Measurements from ENCODE around the gene UST. TPM values are rescaled to one million over a fixed set of nuclear protein-coding genes. Genes with fewer than 3 reads are reported as not detected.
A peak's percentile ranks its signal among the peaks of the same experiment; 100 is the strongest.

Gene UST
- total RNA-seq, 1 experiment from 2014 or later: 3.9 TPM

GRCh38 chr6:149076355-149076734 is 329.5 kb downstream of the UST start:
- Histone ChIP-seq H3K4me1 (ENCODE audit: insufficient read depth, low read length) (peaks cover 54% of the 10 kb centered on the region), H4K20me1 (ENCODE audit: low read length) (no peaks in the 10 kb centered on the region), H3K4me2 (ENCODE audit: low read length) (peak overlapping the region; percentile 62)

GRCh38 chr6:149077208-149077607 is 330.4 kb downstream of the UST start:
- H3K9me2 ChIP-seq (replicated peaks; ENCODE audit: low read length): no peaks in the 10 kb centered on the region
- no peaks in the 10 kb centered on the region for H3K36me3 ChIP-seq (ENCODE audit: low read depth, low read length)
- no peak overlapping the region for H3K9ac ChIP-seq (ENCODE audit: low read length)
- no peaks in the 10 kb centered on the region for H3F3A ChIP-seq (ENCODE audit: low read length, unreplicated experiment)
- peaks cover 63% of the 10 kb centered on the region for H3K4me1 ChIP-seq (ENCODE audit: insufficient read depth, low read length)
- H3K9me3 ChIP-seq (ENCODE audit: low read length): no peaks in the 10 kb centered on the region
- ChIA-PET CTCF (no interaction called here), POLR2A (ENCODE audit: unreplicated experiment) (interaction anchor here (0.8 kb wide), 1 partner anchor 355 kb away, joined by 8 read pairs; no protein-coding TSS in a partner anchor)
- H2AFZ ChIP-seq (ENCODE audit: low read length): no peak overlapping the region
- no peak overlapping the region for H3K4me3 ChIP-seq (ENCODE audit: low read length)
- H3K27me3 ChIP-seq (ENCODE audit: low read length): no peaks in the 10 kb centered on the region
- H3K27ac ChIP-seq (ENCODE audit: low read length): no peak overlapping the region
- no TSS peak for BruUV-seq (replicated peaks)
- intact Hi-C loops (cut with micrococcal nuclease): no loop called here
- H3K4me2 ChIP-seq (ENCODE audit: low read length): no peak overlapping the region
- H3K79me2 ChIP-seq (ENCODE audit: low read length): no peaks in the 10 kb centered on the region
- H4K20me1 ChIP-seq (ENCODE audit: low read length): no peaks in the 10 kb centered on the region
- DNase-seq (no peak), ATAC-seq (no peak)
- TF ChIP-seq CTCF (conservative IDR thresholded peaks at IDR 0.05; ENCODE audit: low read depth, low read length) (no peak), EZH2phosphoT487 (IDR thresholded peaks at IDR 0.05; ENCODE audit: borderline replicate concordance, low read length) (no peak), EZH2 (IDR thresholded peaks at IDR 0.05; ENCODE audit: low read length, unreplicated experiment) (no peak)

More at GRCh38 chr6:149076355-149076734, 329.5 kb downstream of the UST start:
- Histone ChIP-seq H3K4me3 (ENCODE audit: low read length) (peak overlapping the region; percentile 3; the same call in 1 of the 2 replicates), H3F3A (ENCODE audit: low read length, unreplicated experiment) (no peaks in the 10 kb centered on the region), H3K36me3 (ENCODE audit: low read depth, low read length) (no peaks in the 10 kb centered on the region), H2AFZ (ENCODE audit: low read length) (no peak overlapping the region), H3K79me2 (ENCODE audit: low read length) (no peaks in the 10 kb centered on the region), H3K9me3 (ENCODE audit: low read length) (no peaks in the 10 kb centered on the region), H3K9me2 (replicated peaks; ENCODE audit: low read length) (no peaks in the 10 kb centered on the region), H3K27me3 (ENCODE audit: low read length) (no peaks in the 10 kb centered on the region), H3K27ac (ENCODE audit: low read length) (peak overlapping the region; percentile 61), H3K9ac (ENCODE audit: low read length) (no peak overlapping the region)
- ChIA-PET POLR2A (ENCODE audit: unreplicated experiment) (interaction anchor here (0.6 to 0.8 kb wide), 2 partner anchors 9 to 356 kb away, joined by 3 to 8 read pairs; no protein-coding TSS in a partner anchor), CTCF (interaction anchor here (1.0 kb wide), 1 partner anchor 355 kb away, joined by 6 read pairs; no protein-coding TSS in a partner anchor)
- DNase-seq (peak; percentile 51), ATAC-seq (no peak)
- intact Hi-C loops (cut with micrococcal nuclease): loop anchor here (1.0 kb wide), 1 partner anchor 43 kb away; no protein-coding TSS in a partner anchor
- BruUV-seq (replicated peaks): no TSS peak
- TF ChIP-seq EZH2 (IDR thresholded peaks at IDR 0.05; ENCODE audit: low read length, unreplicated experiment): no peak
- TF ChIP-seq CTCF (conservative IDR thresholded peaks at IDR 0.05; ENCODE audit: low read depth, low read length): no peak
- TF ChIP-seq EZH2phosphoT487 (IDR thresholded peaks at IDR 0.05; ENCODE audit: borderline replicate concordance, low read length): no peak

- BruUV-seq (replicated peaks): no TSS peak
- CTCF ChIA-PET: no interaction called here
- TF ChIP-seq EZH2 (IDR thresholded peaks at IDR 0.05; ENCODE audit: low read length, unreplicated experiment) (no peak), EZH2phosphoT487 (IDR thresholded peaks at IDR 0.05; ENCODE audit: borderline replicate concordance, low read length) (no peak), CTCF (conservative IDR thresholded peaks at IDR 0.05; ENCODE audit: low read depth, low read length) (no peak)
- POLR2A ChIA-PET (ENCODE audit: unreplicated experiment): no interaction called here
- no peaks in the 10 kb centered on the region for H3F3A ChIP-seq (ENCODE audit: low read length, unreplicated experiment)
- DNase-seq (no peak), ATAC-seq (no peak)
- no peak overlapping the region for H3K27ac ChIP-seq (ENCODE audit: low read length)
- H4K20me1 ChIP-seq (ENCODE audit: low read length): no peaks in the 10 kb centered on the region
- H3K4me2 ChIP-seq (ENCODE audit: low read length): no peak overlapping the region
- H3K4me1 ChIP-seq (ENCODE audit: insufficient read depth, low read length): peaks cover 63% of the 10 kb centered on the region
- no peak overlapping the region for H2AFZ ChIP-seq (ENCODE audit: low read length)
- H3K9me3 ChIP-seq (ENCODE audit: low read length): no peaks in the 10 kb centered on the region
- H3K79me2 ChIP-seq (ENCODE audit: low read length): no peaks in the 10 kb centered on the region
- H3K4me3 ChIP-seq (ENCODE audit: low read length): no peak overlapping the region
- no peaks in the 10 kb centered on the region for H3K9me2 ChIP-seq (replicated peaks; ENCODE audit: low read length)
- intact Hi-C loops (cut with micrococcal nuclease): no loop called here
- H3K36me3 ChIP-seq (ENCODE audit: low read depth, low read length): no peaks in the 10 kb centered on the region
- H3K9ac ChIP-seq (ENCODE audit: low read length): no peak overlapping the region
- H3K27me3 ChIP-seq (ENCODE audit: low read length): no peaks in the 10 kb centered on the region
These were observed 331.5 kb downstream of the UST start for GRCh38 chr6:149078211-149078782.
